ENCODE results near the gene ATP7B.

ATP7B gene

GRCh38 chr13:51970349-51970748, 40.9 kb downstream of the ATP7B start:
- no peak for DNase-seq (ENCODE audit: low read depth)
- H3K4me3 ChIP-seq (ENCODE audit: low read length) = no peak overlapping the region
- TF ChIP-seq, protein P1, sequence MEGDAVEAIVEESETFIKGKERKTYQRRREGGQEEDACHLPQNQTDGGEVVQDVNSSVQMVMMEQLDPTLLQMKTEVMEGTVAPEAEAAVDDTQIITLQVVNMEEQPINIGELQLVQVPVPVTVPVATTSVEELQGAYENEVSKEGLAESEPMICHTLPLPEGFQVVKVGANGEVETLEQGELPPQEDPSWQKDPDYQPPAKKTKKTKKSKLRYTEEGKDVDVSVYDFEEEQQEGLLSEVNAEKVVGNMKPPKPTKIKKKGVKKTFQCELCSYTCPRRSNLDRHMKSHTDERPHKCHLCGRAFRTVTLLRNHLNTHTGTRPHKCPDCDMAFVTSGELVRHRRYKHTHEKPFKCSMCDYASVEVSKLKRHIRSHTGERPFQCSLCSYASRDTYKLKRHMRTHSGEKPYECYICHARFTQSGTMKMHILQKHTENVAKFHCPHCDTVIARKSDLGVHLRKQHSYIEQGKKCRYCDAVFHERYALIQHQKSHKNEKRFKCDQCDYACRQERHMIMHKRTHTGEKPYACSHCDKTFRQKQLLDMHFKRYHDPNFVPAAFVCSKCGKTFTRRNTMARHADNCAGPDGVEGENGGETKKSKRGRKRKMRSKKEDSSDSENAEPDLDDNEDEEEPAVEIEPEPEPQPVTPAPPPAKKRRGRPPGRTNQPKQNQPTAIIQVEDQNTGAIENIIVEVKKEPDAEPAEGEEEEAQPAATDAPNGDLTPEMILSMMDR (conservative IDR thresholded peaks at IDR 0.05; ENCODE audit: low read length) = no peak

DNA sequence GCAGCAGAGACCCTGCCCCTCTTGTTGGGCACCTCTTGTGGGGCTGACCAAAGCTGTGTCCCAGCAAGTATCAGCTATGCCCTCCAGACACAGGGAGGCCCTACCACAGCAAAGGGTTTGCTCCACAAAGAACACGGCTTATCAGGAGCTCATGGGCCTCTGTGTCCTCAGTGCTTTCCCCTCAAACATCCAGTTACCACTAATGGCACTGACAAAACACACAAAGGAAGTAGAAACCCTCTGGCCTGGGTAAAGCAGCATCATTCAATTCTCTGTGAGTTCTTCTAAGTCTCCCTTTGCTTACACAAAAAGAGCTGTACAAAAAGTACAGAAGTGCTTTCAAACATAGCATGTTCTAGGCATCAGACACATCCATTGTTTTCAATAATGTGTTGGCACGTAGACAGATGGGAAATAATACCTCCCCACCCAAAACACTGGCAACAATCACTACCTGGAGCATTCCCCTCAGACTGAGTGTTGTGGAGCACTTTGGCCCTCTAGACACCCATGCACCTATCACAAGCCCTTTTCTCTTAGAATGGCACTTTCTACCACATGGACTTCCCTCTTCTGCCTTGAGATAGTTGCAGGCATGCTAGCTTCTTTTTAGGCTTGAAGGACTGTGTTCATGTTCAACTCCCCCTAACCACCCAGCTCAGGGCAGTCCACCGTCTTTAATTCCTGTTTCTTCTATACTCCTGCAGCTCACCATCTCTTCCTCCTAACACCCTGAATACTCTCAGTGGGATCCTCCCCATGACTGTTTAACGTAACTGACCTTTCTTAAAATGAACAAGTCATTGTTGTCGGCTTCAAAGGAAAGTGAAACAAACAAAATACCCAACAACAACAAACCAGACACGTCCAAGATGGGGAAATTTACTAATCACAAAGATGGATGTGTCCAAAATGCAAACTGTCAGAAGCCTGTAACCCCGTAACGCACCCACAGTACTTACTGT, 43.5 kb downstream of the ATP7B start:
- TF ChIP-seq, protein P1 (conservative IDR thresholded peaks at IDR 0.05; ENCODE audit: low read length) = no peak
- no peak for DNase-seq (ENCODE audit: low read depth)
- H3K4me3 ChIP-seq (ENCODE audit: low read length) = no peak overlapping the region

DNA sequence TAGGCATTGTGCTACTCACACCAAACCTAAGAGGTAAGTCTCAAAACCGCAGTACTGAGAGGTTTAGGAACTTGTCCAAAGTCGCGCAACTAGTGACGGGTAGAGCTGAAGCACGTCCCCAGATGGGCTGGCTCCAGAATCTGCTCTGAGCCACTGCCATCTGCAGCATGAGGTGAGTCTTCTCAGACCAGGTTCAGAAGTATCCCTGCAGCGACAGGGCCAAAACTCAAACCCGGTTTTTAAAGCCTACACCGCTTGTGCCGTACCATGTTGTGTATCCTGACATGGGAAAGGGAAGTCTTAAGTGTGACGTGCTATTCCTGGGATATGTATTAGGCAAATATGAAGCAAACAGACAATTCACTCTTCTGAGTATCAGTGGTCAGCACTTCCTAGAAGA, 45.1 kb downstream of the ATP7B start:
- TF ChIP-seq, protein P1 (conservative IDR thresholded peaks at IDR 0.05; ENCODE audit: low read length) = no peak
- DNase-seq (ENCODE audit: low read depth) = no peak
- no peak overlapping the region for H3K4me3 ChIP-seq (ENCODE audit: low read length)

GRCh38 chr13:51961493-51962403, 49.5 kb downstream of the ATP7B start:
- DNase-seq (ENCODE audit: low read depth) = no peak
- H3K4me3 ChIP-seq (ENCODE audit: low read length) = no peak overlapping the region
- TF ChIP-seq, protein P1 (conservative IDR thresholded peaks at IDR 0.05; ENCODE audit: low read length) = no peak

DNA sequence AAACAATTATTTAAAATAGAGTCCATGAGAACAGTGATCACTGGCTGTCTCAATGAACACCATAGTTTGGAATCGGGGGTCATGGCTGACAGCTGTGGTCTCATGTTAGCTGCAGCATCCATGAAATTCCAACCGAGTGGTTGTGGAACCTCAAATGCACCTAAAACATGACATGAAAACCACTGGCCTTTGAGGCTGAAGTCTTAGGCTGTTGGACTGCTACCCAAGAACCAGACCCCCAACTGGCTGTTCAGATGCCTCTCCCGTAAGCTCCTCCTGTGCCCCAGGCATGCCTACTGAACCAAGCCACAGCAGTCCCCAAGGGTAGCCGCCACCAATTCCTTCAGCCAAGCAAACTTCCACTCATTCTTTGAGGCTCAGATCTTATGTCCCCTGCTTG, 50.5 kb downstream of the ATP7B start:
- TF ChIP-seq, protein P1 (conservative IDR thresholded peaks at IDR 0.05; ENCODE audit: low read length) = no peak
- no peak overlapping the region for H3K4me3 ChIP-seq (ENCODE audit: low read length)
- DNase-seq (ENCODE audit: low read depth) = no peak

- H3K4me3 ChIP-seq (ENCODE audit: low read length) = no peak overlapping the region
- DNase-seq (ENCODE audit: low read depth) = no peak
- TF ChIP-seq, protein P1 (conservative IDR thresholded peaks at IDR 0.05; ENCODE audit: low read length) = no peak
Observed at GRCh38 chr13:51959773-51960172, 51.5 kb downstream of the ATP7B start.

All from AG10803 (cell line).